HG02943 (cell line): Measurements from ENCODE around the gene ZBTB7A.

Experiments
- ATAC-seq: cut with Tn5 transposase; IDR thresholded peaks from one replicate; pipeline ENCODE4 v1.9.1; 2021; ENCODE audit warnings: mild to moderate bottlenecking, low read depth, moderate library complexity; ENCODE audit not compliant: unreplicated experiment

ZBTB7A gene

GRCh38 chr19:4094761-4095487 lies 28.2 kb upstream of the ZBTB7A start:
- no peak for ATAC-seq

- no peak for ATAC-seq
These were observed 27.6 kb upstream of the ZBTB7A start for GRCh38 chr19:4094291-4094690.

GRCh38 chr19:4093643-4094175 lies 27.0 kb upstream of the ZBTB7A start:
- ATAC-seq: no peak

- ATAC-seq: no peak
These were observed 23.9 kb upstream of the ZBTB7A start for GRCh38 chr19:4090356-4091220.

- ATAC-seq: no peak
These were observed 23.2 kb upstream of the ZBTB7A start for GRCh38 chr19:4089946-4090345.

- no peak for ATAC-seq
These were observed 22.8 kb upstream of the ZBTB7A start for GRCh38 chr19:4089400-4089908.

- ATAC-seq: no peak
These were observed 22.3 kb upstream of the ZBTB7A start for GRCh38 chr19:4088975-4089374.

GRCh38 chr19:4087787-4088679 lies 21.3 kb upstream of the ZBTB7A start:
- no peak for ATAC-seq

GRCh38 chr19:4086411-4086867 lies 19.7 kb upstream of the ZBTB7A start:
- no peak for ATAC-seq

- no peak for ATAC-seq
These were observed 17.8 kb upstream of the ZBTB7A start for GRCh38 chr19:4084547-4084877.

- ATAC-seq: no peak
These were observed 17.2 kb upstream of the ZBTB7A start for GRCh38 chr19:4083677-4084546.

- no peak for ATAC-seq
These were observed 15.5 kb upstream of the ZBTB7A start for GRCh38 chr19:4082172-4082571.

GRCh38 chr19:4081441-4082129 lies 14.9 kb upstream of the ZBTB7A start:
- ATAC-seq: no peak

- ATAC-seq: no peak
These were observed 13.8 kb upstream of the ZBTB7A start for GRCh38 chr19:4080473-4080872.

- ATAC-seq: no peak
These were observed 11.3 kb upstream of the ZBTB7A start for GRCh38 chr19:4077800-4078684.

- ATAC-seq: no peak
These were observed 10.3 kb upstream of the ZBTB7A start for GRCh38 chr19:4077007-4077374.

GRCh38 chr19:4075373-4075772 lies 8.7 kb upstream of the ZBTB7A start:
- no peak for ATAC-seq

- ATAC-seq: no peak
These were observed 4.9 kb upstream of the ZBTB7A start for GRCh38 chr19:4071610-4072009.
